OCI-LY7 (cell line): ENCODE results near the gene MEF2B. TPM values are rescaled to one million over a fixed set of nuclear protein-coding genes. Genes with fewer than 3 reads are reported as not detected.
"Not testable (repeated sequence)": the region's sequence is repeated elsewhere in the genome, so short reads cannot be mapped to it uniquely, and the experiment has no call there.

ENCODE experiments used
- BruUV-seq: library from RNA; stranded (reverse); fragments of 400-500 nt; replicated peaks from 2 replicates; lab custom pipeline; 2021; lab: Mats Ljungman, UMichigan
- CTCF ChIA-PET: fragments of 300-600 bp; sonication (Branson Sonifier 250); formaldehyde crosslinking; loops from one replicate; lab custom pipeline; 2022; ENCODE audit warnings: antibody characterized with exemption; ENCODE audit not compliant: unreplicated experiment; lab: Charles Lee
- POLR2A ChIA-PET: fragments of 300-600 bp; sonication (Branson Sonifier 250); formaldehyde crosslinking; loops from one replicate; lab custom pipeline; 2022; ENCODE audit warnings: antibody characterized with exemption; lab: Charles Lee
- DNase-seq: peaks from one replicate; pipeline ENCODE4 v3.0.0-alpha.2; 2015; ENCODE audit warnings: low spot score
- H2AFZ ChIP-seq: fragments of 200-600 bp; sonication (generic), shearing (Covaris generic); 2 replicates; pipeline ENCODE4 v1.6.1; 2014; ENCODE audit warnings: mild to moderate bottlenecking, antibody characterized with exemption, low read length, moderate library complexity
- H3K27ac ChIP-seq: fragments of 200-600 bp; sonication (generic); 2 replicates; pipeline ENCODE4 v1.5.1; 2014; ENCODE audit warnings: mixed run types, low read depth, mild to moderate bottlenecking, moderate library complexity, low read length, inconsistent platforms; ENCODE audit not compliant: poor library complexity, severe bottlenecking
- H3K36me3 ChIP-seq: fragments of 200-600 bp; sonication (generic); 2 replicates; pipeline ENCODE4 v1.6.1; 2014; ENCODE audit warnings: mild to moderate bottlenecking, antibody characterized with exemption, low read length, moderate library complexity, mixed read lengths; ENCODE audit not compliant: insufficient read depth
- H3K4me1 ChIP-seq: fragments of 200-600 bp; sonication (generic); 2 replicates; pipeline ENCODE4 v1.5.1; 2014; ENCODE audit warnings: mild to moderate bottlenecking, low read length; ENCODE audit not compliant: insufficient read depth, poor library complexity, severe bottlenecking
- H3K4me2 ChIP-seq: fragments of 200-600 bp; sonication (generic); 2 replicates; pipeline ENCODE4 v1.6.1; 2014; ENCODE audit warnings: mild to moderate bottlenecking, low read length
- H3K4me3 ChIP-seq: fragments of 200-600 bp; sonication (generic); 2 replicates; pipeline ENCODE4 v1.5.1; 2014; ENCODE audit warnings: mild to moderate bottlenecking, low read depth, low read length; ENCODE audit not compliant: poor library complexity, severe bottlenecking
- H3K79me2 ChIP-seq: fragments of 200-600 bp; sonication (generic); 2 replicates; pipeline ENCODE4 v1.6.1; 2016; ENCODE audit warnings: low read depth, mild to moderate bottlenecking, low read length, moderate library complexity, mixed read lengths; ENCODE audit not compliant: insufficient read depth
- H3K9me2 ChIP-seq: fragments of 200-600 bp; sonication (generic); 2 replicates; pipeline ENCODE4 v1.6.1; 2016; ENCODE audit warnings: mild to moderate bottlenecking, low read length, mixed read lengths; ENCODE audit not compliant: insufficient read depth
- H3K9me3 ChIP-seq: fragments of 200-600 bp; sonication (generic); 2 replicates; pipeline ENCODE4 v1.6.1; 2014; ENCODE audit warnings: mild to moderate bottlenecking, mixed run types, low read length, mixed read lengths
- H4K20me1 ChIP-seq: fragments of 200-600 bp; sonication (generic); 2 replicates; pipeline ENCODE4 v1.6.1; 2014; ENCODE audit warnings: mild to moderate bottlenecking, antibody characterized with exemption, low read length, moderate library complexity, mixed read lengths; ENCODE audit not compliant: insufficient read depth
- EZH2phosphoT487 ChIP-seq: fragments of 200-600 bp; sonication (generic); IDR thresholded peaks from 2 replicates; pipeline ENCODE4 v1.6.1; 2018; ENCODE audit warnings: low read depth, borderline replicate concordance, mild to moderate bottlenecking, mixed run types, antibody characterized with exemption, low read length, moderate library complexity, mixed read lengths
- intact Hi-C: fragments of 100-400 bp; cut with micrococcal nuclease; formaldehyde crosslinking; loops from one replicate; pipeline ENCODE4 v1.10.0; 2022; ENCODE audit not compliant: unreplicated experiment
- total RNA-seq, 2 experiments: library from RNA; depleted of rRNA in 1 of 2; stranded (reverse); fragments of >200 nt in 1 of 2; shearing (Covaris generic) in 1 of 2; gene quantifications; 2 replicates each; pipeline ENCODE4 v1.2.3, GENCODE V29; 2014 to 2022
- TF ChIP-seq, protein P1 (sequence below): fragments of 200-600 bp; sonication (generic); conservative IDR thresholded peaks from 2 replicates; pipeline ENCODE4 v1.5.1; 2014; ENCODE audit warnings: mild to moderate bottlenecking, antibody characterized with exemption, low read length, moderate library complexity, mixed read lengths

MEF2B gene
- total RNA-seq, 2 experiments from 2014 or later, result 201 to 295 TPM

DNA sequence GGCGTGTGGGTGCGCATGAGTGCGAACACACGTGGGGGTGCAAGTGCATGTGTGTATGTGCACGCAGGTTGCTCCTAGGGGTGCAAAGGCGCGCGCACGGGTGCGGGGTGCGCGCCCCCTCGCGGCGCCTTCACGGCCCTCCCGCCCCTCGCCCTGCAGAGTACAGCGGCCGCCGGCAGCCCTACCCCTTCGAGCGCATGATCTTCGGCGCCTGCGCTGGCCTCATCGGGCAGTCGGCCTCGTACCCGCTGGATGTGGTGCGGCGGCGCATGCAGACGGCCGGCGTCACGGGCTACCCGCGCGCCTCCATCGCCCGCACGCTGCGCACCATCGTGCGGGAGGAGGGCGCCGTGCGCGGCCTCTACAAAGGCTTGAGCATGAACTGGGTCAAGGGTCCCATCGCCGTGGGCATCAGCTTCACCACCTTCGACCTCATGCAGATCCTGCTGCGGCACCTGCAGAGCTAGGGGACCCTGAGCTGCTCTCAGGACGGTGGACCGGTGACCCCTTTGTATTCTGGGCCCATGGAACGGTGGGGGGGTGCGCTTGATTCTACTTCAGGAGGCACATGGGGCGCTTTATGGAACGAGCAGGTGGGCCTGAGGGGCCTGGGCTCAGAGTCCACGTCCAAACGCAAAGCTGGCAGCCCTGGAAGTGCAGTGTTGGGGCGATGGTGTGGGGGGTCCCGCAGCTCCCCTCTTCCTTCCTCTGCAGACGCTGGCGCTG is 59.5 kb downstream of the MEF2B start:
- no peak overlapping the region for H3K4me2 ChIP-seq
- H2AFZ ChIP-seq, result no peak overlapping the region
- TF ChIP-seq EZH2phosphoT487, result no peak
- TF ChIP-seq, protein P1, sequence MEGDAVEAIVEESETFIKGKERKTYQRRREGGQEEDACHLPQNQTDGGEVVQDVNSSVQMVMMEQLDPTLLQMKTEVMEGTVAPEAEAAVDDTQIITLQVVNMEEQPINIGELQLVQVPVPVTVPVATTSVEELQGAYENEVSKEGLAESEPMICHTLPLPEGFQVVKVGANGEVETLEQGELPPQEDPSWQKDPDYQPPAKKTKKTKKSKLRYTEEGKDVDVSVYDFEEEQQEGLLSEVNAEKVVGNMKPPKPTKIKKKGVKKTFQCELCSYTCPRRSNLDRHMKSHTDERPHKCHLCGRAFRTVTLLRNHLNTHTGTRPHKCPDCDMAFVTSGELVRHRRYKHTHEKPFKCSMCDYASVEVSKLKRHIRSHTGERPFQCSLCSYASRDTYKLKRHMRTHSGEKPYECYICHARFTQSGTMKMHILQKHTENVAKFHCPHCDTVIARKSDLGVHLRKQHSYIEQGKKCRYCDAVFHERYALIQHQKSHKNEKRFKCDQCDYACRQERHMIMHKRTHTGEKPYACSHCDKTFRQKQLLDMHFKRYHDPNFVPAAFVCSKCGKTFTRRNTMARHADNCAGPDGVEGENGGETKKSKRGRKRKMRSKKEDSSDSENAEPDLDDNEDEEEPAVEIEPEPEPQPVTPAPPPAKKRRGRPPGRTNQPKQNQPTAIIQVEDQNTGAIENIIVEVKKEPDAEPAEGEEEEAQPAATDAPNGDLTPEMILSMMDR, result peak; percentile 46
- 0 out of 2 replicates have a peak, but pooled peaks cover 3% of the 10 kb centered on the region for H3K36me3 ChIP-seq
- H3K4me3 ChIP-seq, result no peak overlapping the region
- DNase-seq, result no peak
- intact Hi-C loops, result no loop called here
- H3K9me2 ChIP-seq, result no peaks in the 10 kb centered on the region
- ChIA-PET CTCF (no interaction called here), POLR2A (interaction anchor here (0.6 kb wide), 1 partner anchor 421 kb away, joined by 3 read pairs; no protein-coding TSS in a partner anchor)
- no peaks in the 10 kb centered on the region for H4K20me1 ChIP-seq
- no peak overlapping the region for H3K27ac ChIP-seq
- H3K9me3 ChIP-seq, result no peaks in the 10 kb centered on the region
- H3K79me2 ChIP-seq, result no peaks in the 10 kb centered on the region
- H3K4me1 ChIP-seq, result peaks cover 6% of the 10 kb centered on the region
- no TSS peak for BruUV-seq

DNA sequence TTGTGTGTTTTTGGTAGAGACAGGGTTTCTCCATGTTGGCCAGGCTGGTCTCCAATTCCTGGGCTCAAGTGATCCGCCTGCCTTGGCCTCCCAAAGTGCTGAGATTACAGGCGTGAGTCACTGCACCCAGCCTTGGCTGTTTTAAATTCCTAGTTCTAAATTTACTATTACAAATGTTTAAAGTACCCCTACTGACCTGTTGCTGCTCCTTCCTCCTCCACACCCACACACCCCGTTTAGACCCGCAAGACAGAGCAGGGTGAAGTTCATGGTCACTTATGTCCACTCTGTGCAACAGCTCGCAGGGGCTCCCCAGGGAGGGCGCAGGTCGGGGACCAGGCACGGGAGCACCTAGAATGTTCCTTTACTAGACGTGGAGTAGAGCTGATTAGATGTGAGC is 60.5 kb downstream of the MEF2B start:
- ChIA-PET CTCF (no interaction called here), POLR2A (interaction anchor here (0.6 kb wide), 1 partner anchor 422 kb away, joined by 3 read pairs; no protein-coding TSS in a partner anchor)
- no TSS peak for BruUV-seq
- Histone ChIP-seq H3K27ac (no peak overlapping the region), H3K36me3 (no peaks in the 10 kb centered on the region), H2AFZ (no peak overlapping the region), H3K79me2 (no peaks in the 10 kb centered on the region), H3K4me2 (no peak overlapping the region), H3K9me2 (no peaks in the 10 kb centered on the region), H3K9me3 (no peaks in the 10 kb centered on the region), H3K4me3 (no peak overlapping the region), H3K4me1 (peaks cover 16% of the 10 kb centered on the region), H4K20me1 (no peaks in the 10 kb centered on the region)
- DNase-seq, result no peak
- intact Hi-C loops, result no loop called here
- no peak for TF ChIP-seq EZH2phosphoT487

DNA sequence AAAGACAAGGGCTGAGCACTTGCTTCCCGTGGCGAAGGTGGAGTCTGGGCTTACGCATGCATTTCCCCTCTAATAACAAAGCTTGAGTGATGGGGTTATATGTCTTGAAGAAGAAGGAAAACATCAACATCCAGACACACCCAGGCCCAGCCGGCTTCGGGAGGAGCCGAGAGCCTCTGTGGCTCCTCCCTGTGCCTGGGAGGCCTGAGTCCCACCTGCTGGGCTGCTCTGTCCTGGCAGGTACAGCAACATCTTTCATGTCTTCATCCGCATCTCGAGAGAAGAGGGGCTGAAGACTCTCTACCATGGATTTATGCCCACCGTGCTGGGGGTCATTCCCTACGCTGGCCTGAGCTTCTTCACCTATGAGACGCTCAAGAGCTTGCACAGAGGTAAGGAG is 62.4 kb downstream of the MEF2B start:
- no peak overlapping the region for H3K4me3 ChIP-seq
- H3K27ac ChIP-seq, result no peak overlapping the region
- POLR2A ChIA-PET, result no interaction called here
- intact Hi-C loops, result no loop called here
- H3K4me2 ChIP-seq, result no peak overlapping the region
- CTCF ChIA-PET, result no interaction called here
- no peaks in the 10 kb centered on the region for H3K9me2 ChIP-seq
- H3K79me2 ChIP-seq, result no peaks in the 10 kb centered on the region
- BruUV-seq, result TSS peak; percentile 42
- H2AFZ ChIP-seq, result no peak overlapping the region
- no peak for DNase-seq
- no peaks in the 10 kb centered on the region for H4K20me1 ChIP-seq
- TF ChIP-seq, protein P1, result no peak
- no peak for TF ChIP-seq EZH2phosphoT487
- no peaks in the 10 kb centered on the region for H3K9me3 ChIP-seq
- no peaks in the 10 kb centered on the region for H3K36me3 ChIP-seq
- H3K4me1 ChIP-seq, result peaks cover 16% of the 10 kb centered on the region

DNA sequence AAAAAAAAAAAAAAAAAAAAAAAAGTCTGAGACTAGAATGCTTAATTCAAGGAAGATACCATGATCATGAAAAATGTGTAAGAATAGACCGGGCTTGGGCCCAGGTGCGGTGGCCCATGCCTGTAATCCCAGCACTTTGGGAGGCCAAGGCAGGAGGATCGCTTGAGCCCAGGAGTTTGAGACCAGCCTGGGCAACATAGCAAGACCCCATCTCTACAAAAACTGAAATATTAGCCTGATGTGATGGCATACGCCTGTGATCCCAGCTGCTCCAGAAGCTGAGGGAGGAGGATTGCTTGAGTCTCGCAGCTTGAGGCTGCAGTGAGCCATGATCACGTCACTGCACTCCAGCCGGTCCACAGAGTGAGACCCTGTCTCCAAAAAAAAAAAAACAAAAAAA is 63.1 kb downstream of the MEF2B start:
- DNase-seq, H3K27ac ChIP-seq, POLR2A ChIA-PET, H3K9me2 ChIP-seq, CTCF ChIA-PET, H3K4me3 ChIP-seq, H3K79me2 ChIP-seq, H3K4me2 ChIP-seq, BruUV-seq, H4K20me1 ChIP-seq, intact Hi-C loops, H3K9me3 ChIP-seq, H3K36me3 ChIP-seq, H2AFZ ChIP-seq: not testable (repeated sequence)
- H3K4me1 ChIP-seq, result peaks cover 16% of the 10 kb centered on the region
